Breast epithelium (tissue), 4 donors: ENCODE results near the gene MYO1D. TPM values are rescaled to one million over a fixed set of nuclear protein-coding genes. Genes with fewer than 3 reads are reported as not detected.

ENCODE experiments used
- DNase-seq, 2 donors: peaks; one replicate each; pipeline ENCODE4 v3.0.0-alpha.2; 2019; ENCODE audit warnings: low spot score in 2 of 2
- H3K27ac ChIP-seq, 2 donors: fragments of 200-600 bp; sonication (generic) in 1 of 2; one replicate each; pipeline ENCODE4 v1.5.1; 2016 to 2019; ENCODE audit warnings: mild to moderate bottlenecking in 1 of 2
- H3K27me3 ChIP-seq, 2 donors: fragments of 200-600 bp; sonication (generic) in 1 of 2; one replicate each; pipeline versions ENCODE4 v1.5.1 to v1.6.0; 2017 to 2019; ENCODE audit warnings: control low read depth in 1 of 2, mild to moderate bottlenecking in 1 of 2
- H3K36me3 ChIP-seq: fragments of 200-600 bp; one replicate; pipeline ENCODE4 v1.5.1; 2019
- H3K4me1 ChIP-seq, 2 donors: fragments of 200-600 bp; sonication (generic); one replicate each; pipeline ENCODE4 v1.5.1; 2016 to 2019; ENCODE audit warnings: control low read depth in 1 of 2
- H3K4me3 ChIP-seq, 3 donors: fragments of 200-600 bp; sonication (generic); 1 replicate in 2 of 3; 2 replicates in 1 of 3; pipeline ENCODE4 v1.5.1; 2016 to 2019; ENCODE audit warnings: mild to moderate bottlenecking in 3 of 3, moderate library complexity in 2 of 3
- H3K9me3 ChIP-seq, 2 donors: fragments of 200-600 bp; sonication (generic) in 1 of 2; one replicate each; pipeline ENCODE4 v1.5.1; 2016 to 2019; ENCODE audit warnings: control low read depth in 1 of 2
- POLR2A ChIP-seq: fragments of 450-650 bp; IDR thresholded peaks from one replicate; pipeline ENCODE4 v1.6.1; 2016; ENCODE audit warnings: antibody characterized with exemption, mild to moderate bottlenecking, moderate library complexity
- POLR2AphosphoS5 ChIP-seq, 3 donors: sonication (generic); formaldehyde crosslinking; IDR thresholded peaks; one replicate each; pipeline ENCODE4 v1.6.1; 2017; ENCODE audit warnings: antibody characterized with exemption in 3 of 3
- intact Hi-C: fragments of 100-400 bp; cut with DNase I; formaldehyde crosslinking; loops from one replicate; pipeline ENCODE4 v1.15.1; 2023; ENCODE audit warnings: low total_unique reads
- total RNA-seq, 3 donors: library from RNA; depleted of rRNA; stranded (reverse); fragments of >200 nt; gene quantifications; one replicate each; pipeline ENCODE4 v1.1.0, GENCODE V29; 2016
- TF ChIP-seq, protein P1 (sequence below), 3 donors: fragments of 450-650 bp; IDR thresholded peaks; one replicate each; pipeline ENCODE4 v1.5.1; 2016 to 2017; ENCODE audit warnings: antibody characterized with exemption in 3 of 3, mild to moderate bottlenecking in 3 of 3, moderate library complexity in 3 of 3

The MYO1D gene
- total RNA-seq, 3 donors from 2014 or later: 54.4 to 114 (median 76.7) TPM

DNA sequence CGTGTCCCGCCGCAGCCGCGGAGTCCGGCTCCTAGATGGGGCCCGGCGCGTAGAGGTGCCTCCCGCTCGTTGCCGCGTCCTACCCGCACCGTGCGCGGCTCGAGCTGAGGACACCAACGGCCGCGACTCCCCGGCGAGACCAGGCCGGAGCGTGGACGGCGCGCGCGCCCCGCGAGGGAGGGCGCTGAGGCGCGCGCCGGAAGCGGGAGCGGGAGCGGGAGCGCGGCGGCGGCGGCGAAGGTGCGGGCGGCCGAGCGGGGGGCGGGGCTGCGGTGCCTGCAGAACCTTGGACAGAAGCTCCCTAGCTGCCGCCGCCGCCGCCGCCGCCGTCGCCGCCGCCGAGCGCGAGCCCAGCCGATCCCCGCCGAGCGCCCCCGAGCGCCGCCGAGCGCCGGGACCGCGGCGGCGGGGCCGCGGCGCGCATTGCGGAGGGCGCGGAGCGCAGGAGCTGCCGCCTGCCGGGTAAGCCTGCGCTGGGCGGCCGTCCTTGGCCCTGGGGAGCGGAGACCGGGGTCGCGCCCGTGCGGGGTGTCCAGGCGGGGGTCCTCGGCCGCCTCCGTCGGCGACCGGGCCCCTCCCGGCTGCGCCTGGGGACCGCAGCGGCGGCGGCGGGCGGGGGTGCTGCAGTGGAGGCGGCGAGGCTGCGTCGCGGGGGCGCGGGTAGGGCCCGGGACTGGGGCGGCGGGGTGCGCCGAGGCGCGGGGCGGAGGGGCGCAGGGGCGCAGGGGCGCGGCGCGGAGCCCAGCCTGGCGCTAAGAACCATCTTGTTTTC lies 390.0 kb downstream of the MYO1D start, which contains the start of gene CDK5R1:
CDK5R1 (plus strand) TSS at position 293 of the 772 bp plus-strand sequence. CDS start 628 bp downstream, outside the sequence.
- H3K36me3 ChIP-seq: no peaks in the 10 kb centered on the region
- TF ChIP-seq, protein P1, sequence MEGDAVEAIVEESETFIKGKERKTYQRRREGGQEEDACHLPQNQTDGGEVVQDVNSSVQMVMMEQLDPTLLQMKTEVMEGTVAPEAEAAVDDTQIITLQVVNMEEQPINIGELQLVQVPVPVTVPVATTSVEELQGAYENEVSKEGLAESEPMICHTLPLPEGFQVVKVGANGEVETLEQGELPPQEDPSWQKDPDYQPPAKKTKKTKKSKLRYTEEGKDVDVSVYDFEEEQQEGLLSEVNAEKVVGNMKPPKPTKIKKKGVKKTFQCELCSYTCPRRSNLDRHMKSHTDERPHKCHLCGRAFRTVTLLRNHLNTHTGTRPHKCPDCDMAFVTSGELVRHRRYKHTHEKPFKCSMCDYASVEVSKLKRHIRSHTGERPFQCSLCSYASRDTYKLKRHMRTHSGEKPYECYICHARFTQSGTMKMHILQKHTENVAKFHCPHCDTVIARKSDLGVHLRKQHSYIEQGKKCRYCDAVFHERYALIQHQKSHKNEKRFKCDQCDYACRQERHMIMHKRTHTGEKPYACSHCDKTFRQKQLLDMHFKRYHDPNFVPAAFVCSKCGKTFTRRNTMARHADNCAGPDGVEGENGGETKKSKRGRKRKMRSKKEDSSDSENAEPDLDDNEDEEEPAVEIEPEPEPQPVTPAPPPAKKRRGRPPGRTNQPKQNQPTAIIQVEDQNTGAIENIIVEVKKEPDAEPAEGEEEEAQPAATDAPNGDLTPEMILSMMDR (IDR thresholded peaks at IDR 0.05): no peak
- no peak for TF ChIP-seq POLR2AphosphoS5 (IDR thresholded peaks at IDR 0.05)
- TF ChIP-seq POLR2A: no peak
- H3K4me1 ChIP-seq: peaks cover 0 to 10% of the 10 kb centered on the region in 2 donors
- no peaks in the 10 kb centered on the region for H3K27me3 ChIP-seq
- H3K27ac ChIP-seq: peak within 1 kb of the TSS in 1 of 2 donors; percentile 82
- H3K9me3 ChIP-seq: no peaks in the 10 kb centered on the region
- peak within 1 kb of the TSS; percentile 49 to 92 (median 63) for H3K4me3 ChIP-seq
- DNase-seq: no peak
- intact Hi-C loops: no loop called here

DNA sequence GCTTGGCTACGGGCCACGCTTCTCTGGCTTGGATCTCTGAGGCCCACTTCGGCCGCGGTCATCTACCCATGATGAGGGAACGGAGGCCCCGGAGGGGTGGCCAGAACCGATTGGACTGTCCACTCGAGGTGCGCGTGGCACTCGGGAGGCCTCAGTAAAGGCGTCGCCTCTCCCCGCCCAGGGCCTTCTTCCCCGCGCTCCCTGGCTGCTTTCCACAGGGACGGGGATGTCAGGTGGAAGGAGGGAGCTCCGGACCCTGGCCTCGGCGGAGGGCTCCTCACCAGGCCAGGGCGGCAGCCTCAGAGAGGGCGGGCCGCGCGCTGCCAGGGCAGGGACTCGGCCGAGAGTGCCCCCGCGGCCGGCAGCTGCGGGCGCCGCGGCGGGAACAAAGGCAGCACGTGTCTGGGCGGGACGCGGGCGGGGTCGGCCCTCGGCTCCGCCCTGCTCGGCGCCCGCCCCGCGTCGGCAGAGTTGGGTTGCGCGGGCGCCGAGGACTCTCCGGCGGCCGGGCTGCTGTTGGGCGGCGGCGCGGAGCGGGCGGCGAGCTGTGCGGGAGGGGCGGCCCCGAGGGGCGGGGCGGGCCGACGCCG lies 390.7 kb downstream of the MYO1D start:
- peak overlapping the region; percentile 49 to 92 (median 63) for H3K4me3 ChIP-seq
- TF ChIP-seq POLR2AphosphoS5 (IDR thresholded peaks at IDR 0.05) (no peak), POLR2A (no peak)
- TF ChIP-seq, protein P1 (IDR thresholded peaks at IDR 0.05): no peak
- no peaks in the 10 kb centered on the region for H3K27me3 ChIP-seq
- DNase-seq: no peak
- peaks cover 0 to 10% of the 10 kb centered on the region in 2 donors for H3K4me1 ChIP-seq
- peak overlapping the region in 1 of 2 donors; percentile 82 for H3K27ac ChIP-seq
- H3K36me3 ChIP-seq: no peaks in the 10 kb centered on the region
- H3K9me3 ChIP-seq: no peaks in the 10 kb centered on the region
- intact Hi-C loops: no loop called here

DNA sequence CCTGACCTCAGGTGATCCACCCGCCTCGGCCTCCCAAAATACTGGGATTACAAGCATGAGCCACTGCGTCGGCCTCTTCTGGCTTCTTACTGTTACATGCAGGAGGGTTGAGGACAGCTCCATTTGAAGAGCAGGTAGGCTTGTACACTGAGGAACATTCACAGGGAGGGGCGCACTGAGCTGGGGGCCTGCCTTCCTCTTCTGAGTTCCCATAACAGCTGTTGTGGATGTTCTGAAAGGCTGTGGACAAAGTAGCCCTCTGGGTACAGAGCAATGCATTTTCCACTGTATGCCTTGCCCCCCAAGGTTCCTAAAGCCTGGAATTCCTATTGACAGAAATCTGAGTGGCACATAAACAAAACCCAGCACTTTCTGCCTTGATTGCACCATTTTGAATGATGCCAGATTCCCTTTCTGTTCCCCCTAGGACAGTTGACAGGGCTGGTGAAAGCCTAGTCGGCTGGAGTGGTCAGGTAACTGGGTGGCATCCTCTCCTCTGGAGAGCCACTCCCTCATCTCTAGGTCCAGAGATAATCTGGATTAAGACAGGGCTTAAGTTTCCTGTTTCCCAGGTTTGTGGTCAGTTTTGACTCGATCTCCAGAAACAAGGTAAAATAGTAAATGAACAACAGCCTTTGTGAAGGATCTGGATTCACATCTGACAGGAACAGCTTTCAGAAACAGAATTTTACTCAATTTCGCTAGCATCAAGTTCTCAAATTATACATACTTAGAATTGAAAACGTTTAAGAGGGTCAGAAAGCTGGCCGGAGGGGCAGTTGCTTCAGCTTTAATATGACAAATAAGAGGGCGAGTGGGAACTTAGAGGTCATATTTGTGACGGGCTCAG lies 391.4 kb downstream of the MYO1D start:
- peak overlapping the region; percentile 49 to 92 (median 63) for H3K4me3 ChIP-seq
- H3K9me3 ChIP-seq: no peaks in the 10 kb centered on the region
- H3K36me3 ChIP-seq: peaks cover 3% of the 10 kb centered on the region
- peaks cover 0 to 10% of the 10 kb centered on the region in 2 donors for H3K4me1 ChIP-seq
- H3K27ac ChIP-seq: peak overlapping the region in 1 of 2 donors; percentile 82
- intact Hi-C loops: no loop called here
- no peaks in the 10 kb centered on the region for H3K27me3 ChIP-seq
- TF ChIP-seq POLR2A (no peak), POLR2AphosphoS5 (IDR thresholded peaks at IDR 0.05) (no peak)
- TF ChIP-seq, protein P1 (IDR thresholded peaks at IDR 0.05): no peak
- DNase-seq: no peak

DNA sequence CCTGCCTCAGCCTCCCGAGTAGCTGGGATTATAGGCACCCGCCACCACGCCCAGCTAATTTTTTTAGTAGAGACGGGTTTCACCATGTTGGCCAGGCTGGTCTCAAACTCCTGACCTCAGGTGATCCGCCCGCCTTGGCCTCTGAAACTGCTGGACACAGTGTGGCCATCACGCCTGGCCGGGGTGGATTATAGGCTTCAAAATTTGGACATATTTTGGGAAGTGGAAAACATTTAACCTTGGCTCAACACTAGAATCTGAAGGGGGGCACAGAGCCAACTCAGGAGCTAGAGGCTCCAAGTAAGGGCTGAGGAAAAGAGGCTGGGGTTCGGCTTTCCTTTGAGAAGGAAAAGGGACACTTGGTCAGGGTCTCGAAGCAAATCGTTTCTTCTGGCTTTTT lies 392.3 kb downstream of the MYO1D start:
- intact Hi-C loops: no loop called here
- TF ChIP-seq POLR2A (no peak), POLR2AphosphoS5 (IDR thresholded peaks at IDR 0.05) (no peak)
- TF ChIP-seq, protein P1 (IDR thresholded peaks at IDR 0.05): no peak
- H3K9me3 ChIP-seq: no peaks in the 10 kb centered on the region
- H3K27ac ChIP-seq: no peak overlapping the region
- H3K36me3 ChIP-seq: peaks cover 7% of the 10 kb centered on the region
- peaks cover 0 to 10% of the 10 kb centered on the region in 2 donors for H3K4me1 ChIP-seq
- H3K4me3 ChIP-seq: no peak overlapping the region
- no peaks in the 10 kb centered on the region for H3K27me3 ChIP-seq
- DNase-seq: no peak
